SK-N-SH (cell line): Measurements from ENCODE around the gene KCNE2. TPM values are rescaled to one million over a fixed set of nuclear protein-coding genes. Genes with fewer than 3 reads are reported as not detected.

Source experiments
- CTCF ChIA-PET: fragments of 300-600, 350-600 bp; formaldehyde crosslinking; extraction: SDS; loops from one replicate; lab custom pipeline; 2021; lab: Yijun Ruan, JAX
- POLR2A ChIA-PET: fragments of 350-600 bp; sonication (Branson Sonifier 250); formaldehyde crosslinking; extraction: SDS; loops from one replicate; lab custom pipeline; 2020; ENCODE audit warnings: antibody characterized with exemption, inconsistent platforms; lab: Yijun Ruan, JAX
- DNase-seq: peaks from one replicate; pipeline ENCODE4 v3.0.0; 2012
- H2AFZ ChIP-seq: fragments of 200-600 bp; sonication (generic); 2 replicates; pipeline ENCODE4 v1.8.1; 2016; ENCODE audit warnings: antibody characterized with exemption, mild to moderate bottlenecking, low read depth
- H3F3A ChIP-seq: fragments of 200-600 bp; sonication (generic); replicated peaks from 2 replicates; pipeline ENCODE3; 2016; ENCODE audit warnings: antibody characterized with exemption, mild to moderate bottlenecking; ENCODE audit not compliant: insufficient read depth
- H3K27ac ChIP-seq, 2 experiments: fragments of 200-500 bp in 1 of 2; fragments of 200-600 bp in 1 of 2; sonication (Bioruptor generic) in 1 of 2; sonication (generic), shearing (Covaris generic) in 1 of 2; 2 replicates each; pipeline versions ENCODE4 v1.5.1 to v1.6.1; 2014 to 2016; ENCODE audit warnings: low read depth in 2 of 2, inconsistent platforms in 1 of 2, low read length in 1 of 2, mild to moderate bottlenecking in 1 of 2, mixed read lengths in 1 of 2
- H3K27me3 ChIP-seq: fragments of 200-600 bp; sonication (generic), shearing (Covaris generic); 2 replicates; pipeline ENCODE4 v1.6.1; 2016; ENCODE audit warnings: mixed run types; ENCODE audit not compliant: insufficient read depth
- H3K36me3 ChIP-seq, 2 experiments: fragments of 200-500 bp in 1 of 2; fragments of 200-600 bp in 1 of 2; sonication (Bioruptor generic) in 1 of 2; sonication (generic) in 1 of 2; replicated peaks in 1 of 2; 2 replicates each; pipeline versions ENCODE3 to v1.5.1; 2014 to 2016; ENCODE audit warnings: low read length in 1 of 2, mild to moderate bottlenecking in 1 of 2; ENCODE audit not compliant: insufficient read depth in 2 of 2, control insufficient read depth in 1 of 2
- H3K4me1 ChIP-seq, 2 experiments: fragments of 200-500 bp in 1 of 2; fragments of 200-600 bp in 1 of 2; sonication (Bioruptor generic) in 1 of 2; sonication (generic), shearing (Covaris generic) in 1 of 2; 2 replicates each; pipeline versions ENCODE4 v1.5.1 to v1.6.1; 2014 to 2016; ENCODE audit warnings: low read depth in 1 of 2, low read length in 1 of 2, mixed run types in 1 of 2; ENCODE audit not compliant: insufficient read depth in 2 of 2, control insufficient read depth in 1 of 2
- H3K4me2 ChIP-seq: fragments of 200-600 bp; sonication (generic), shearing (Covaris generic); 2 replicates; pipeline ENCODE4 v1.6.1; 2017; ENCODE audit warnings: mixed run types
- H3K4me3 ChIP-seq, 2 experiments: fragments of 200-500 bp in 1 of 2; fragments of 200-600 bp in 1 of 2; sonication (Bioruptor generic) in 1 of 2; sonication (generic), shearing (Covaris generic) in 1 of 2; 2 replicates each; pipeline versions ENCODE4 v1.5.1 to v1.8.1; 2014 to 2016; ENCODE audit warnings: low read depth in 2 of 2, inconsistent platforms in 1 of 2, low read length in 1 of 2, mild to moderate bottlenecking in 1 of 2, mixed read lengths in 1 of 2, moderate library complexity in 1 of 2
- H3K79me2 ChIP-seq: fragments of 200-600 bp; sonication (generic); 2 replicates; pipeline ENCODE4 v1.8.1; 2017; ENCODE audit warnings: mild to moderate bottlenecking; ENCODE audit not compliant: insufficient read depth
- H3K9ac ChIP-seq: fragments of 200-600 bp; sonication (generic); 2 replicates; pipeline ENCODE4 v1.6.1; 2017; ENCODE audit warnings: mixed run types
- H3K9me2 ChIP-seq: fragments of 200-600 bp; sonication (generic); 2 replicates; pipeline ENCODE4 v1.6.1; 2017; ENCODE audit warnings: mixed run types
- H3K9me3 ChIP-seq: fragments of 200-600 bp; sonication (generic); 2 replicates; pipeline ENCODE4 v1.6.1; 2017; ENCODE audit warnings: mixed run types, mild to moderate bottlenecking, moderate library complexity
- H4K20me1 ChIP-seq: fragments of 200-600 bp; sonication (generic); 2 replicates; pipeline ENCODE4 v1.6.1; 2017; ENCODE audit warnings: mild to moderate bottlenecking, mixed run types; ENCODE audit not compliant: insufficient read depth
- CTCF ChIP-seq: fragments of 200-600 bp; sonication (generic); IDR thresholded peaks from 2 replicates; pipeline ENCODE4 v1.6.1; 2017; ENCODE audit warnings: antibody characterized with exemption, mild to moderate bottlenecking, moderate library complexity
- EZH2phosphoT487 ChIP-seq: fragments of 200-600 bp; sonication (generic); IDR thresholded peaks from 2 replicates; pipeline ENCODE4 v1.6.1; 2017; ENCODE audit warnings: low read depth, mixed run types, mild to moderate bottlenecking, antibody characterized with exemption, moderate library complexity, borderline replicate concordance
- FOSL2 ChIP-seq: IDR thresholded peaks from 2 replicates; pipeline ENCODE4 v1.4.0; 2012; ENCODE audit warnings: low read depth, mild to moderate bottlenecking, moderate library complexity, borderline replicate concordance
- FOXJ3 ChIP-seq: sonication (generic); formaldehyde crosslinking; IDR thresholded peaks from 2 replicates; pipeline ENCODE4 v1.5.1; 2020; ENCODE audit warnings: mild to moderate bottlenecking, missing genetic modification reagents
- GATA2 ChIP-seq: sonication (generic); formaldehyde crosslinking; IDR thresholded peaks from 2 replicates; pipeline ENCODE4 v1.5.0; 2020; ENCODE audit warnings: mild to moderate bottlenecking, missing genetic modification reagents
- IRF3 ChIP-seq: fragments of 150-350 bp; IDR thresholded peaks from 2 replicates; pipeline ENCODE4 v1.6.1; 2016; ENCODE audit warnings: mild to moderate bottlenecking, low read depth, low read length
- JUND ChIP-seq: IDR thresholded peaks from 2 replicates; pipeline ENCODE4 v1.4.0; 2012
- MAX ChIP-seq: IDR thresholded peaks from 2 replicates; pipeline ENCODE4 v1.4.0; 2012; ENCODE audit warnings: low read depth
- MXI1 ChIP-seq: IDR thresholded peaks from 2 replicates; pipeline ENCODE4 v1.6.1; 2012; ENCODE audit warnings: mild to moderate bottlenecking, low read depth, low read length, improper control_type of control experiment
- NFIC ChIP-seq: IDR thresholded peaks from 2 replicates; pipeline ENCODE4 v1.4.0; 2012; ENCODE audit warnings: borderline replicate concordance
- NRF1 ChIP-seq: IDR thresholded peaks from 2 replicates; pipeline ENCODE4 v1.6.1; 2012; ENCODE audit warnings: low read depth, mild to moderate bottlenecking, low read length
- RAD21 ChIP-seq: IDR thresholded peaks from 2 replicates; pipeline ENCODE4 v1.6.1; 2012; ENCODE audit warnings: mild to moderate bottlenecking, low read length
- SMC3 ChIP-seq: IDR thresholded peaks from 2 replicates; pipeline ENCODE4 v1.6.1; 2012; ENCODE audit warnings: low read depth, low read length, improper control_type of control experiment
- USF1 ChIP-seq: IDR thresholded peaks from 2 replicates; pipeline ENCODE4 v1.4.0; 2012; ENCODE audit warnings: low read depth, borderline replicate concordance
- YY1 ChIP-seq: IDR thresholded peaks from 2 replicates; pipeline ENCODE4 v1.4.0; 2012; ENCODE audit warnings: low read depth, mild to moderate bottlenecking
- WGBS: methylation state at CpG from one replicate; pipeline ENCODE4 v1.1.6; 2017; ENCODE audit warnings: low lambda C conversion rate; 5-methylcytosine and 5-hydroxymethylcytosine counted together
- polyA plus RNA-seq, 3 experiments: library from polyadenylated mRNA; depleted of rRNA; stranded (reverse); fragments of >200 nt; gene quantifications; 2 replicates each; pipeline ENCODE4 v1.2.3, GENCODE V29; 2012

Gene KCNE2
- 0.05 TPM in 1 of 2 replicates, not detected in the other for polyA plus RNA-seq (2012; rRNA removed)
- not detected in 2 replicates for polyA plus RNA-seq (2012; cell fraction: cytosol; rRNA removed)
- polyA plus RNA-seq (2012; cell fraction: nucleus; rRNA removed) = not detected in 2 replicates

GRCh38 chr21:34363733-34364132, at the start of gene KCNE2:
KCNE2 (plus strand) TSS chr21:34364006; CDS start chr21:34370479, 6,473 bp downstream.
- no peak within 1 kb of the TSS for H3K4me3 ChIP-seq
- H3K4me1 ChIP-seq = no peaks in the 10 kb centered on the region; a peak in 1 of 4 replicates
- peaks cover 5% of the 10 kb centered on the region; the same call in 1 of the 2 replicates for H3K27me3 ChIP-seq
- no peaks in the 10 kb centered on the region for H4K20me1 ChIP-seq
- H3K36me3 ChIP-seq = no peaks in the 10 kb centered on the region
- no peaks in the 10 kb centered on the region for H3F3A ChIP-seq
- 70% methylated on average over 3 of the region's 3 CpGs for WGBS
- H2AFZ ChIP-seq = no peak within 1 kb of the TSS
- no peak within 1 kb of the TSS for H3K4me2 ChIP-seq
- POLR2A ChIA-PET = no interaction called here
- H3K9me3 ChIP-seq = no peaks in the 10 kb centered on the region
- no peak within 1 kb of the TSS for H3K27ac ChIP-seq
- no peaks in the 10 kb centered on the region for H3K9me2 ChIP-seq
- DNase-seq = no peak
- no peak for TF ChIP-seq MAX
- no peak for TF ChIP-seq FOSL2
- TF ChIP-seq FOXJ3 (CRISPR knock-in tag) = no peak
- TF ChIP-seq RAD21 = no peak
- no peak for TF ChIP-seq NFIC
- TF ChIP-seq, all 33 proteins: peak for 0
- Histone ChIP-seq H3K79me2 (no peaks in the 10 kb centered on the region), H3K9ac (no peak within 1 kb of the TSS)
- CTCF ChIA-PET = interaction anchor here (0.8 to 3.3 kb wide), 2 partner anchors 239 to 267 kb away, joined by 3 to 31 read pairs; no protein-coding TSS in a partner anchor

GRCh38 chr21:34319585-34319984, 44.2 kb upstream of the KCNE2 start:
- Histone ChIP-seq H3K36me3 (no peaks in the 10 kb centered on the region), H3K79me2 (no peaks in the 10 kb centered on the region), H3K9ac (no peak overlapping the region), H3K9me3 (no peaks in the 10 kb centered on the region), H3K4me2 (no peak overlapping the region), H3K9me2 (no peaks in the 10 kb centered on the region), H3K4me1 (no peaks in the 10 kb centered on the region), H3F3A (no peaks in the 10 kb centered on the region), H3K27me3 (peaks cover 28% of the 10 kb centered on the region; the same call in 1 of the 2 replicates), H3K27ac (no peak overlapping the region), H2AFZ (no peak overlapping the region), H3K4me3 (no peak overlapping the region), H4K20me1 (no peaks in the 10 kb centered on the region)
- ChIA-PET CTCF (interaction anchor here (0.6 to 0.9 kb wide), 2 partner anchors 28 to 32 kb away, joined by 3 read pairs; no protein-coding TSS in a partner anchor), POLR2A (no interaction called here)
- WGBS = 27% methylated on average over 3 of the region's 3 CpGs
- TF ChIP-seq MAX (no peak), MXI1 (no peak)
- DNase-seq = no peak

- TF ChIP-seq EZH2phosphoT487 (no peak), SMC3 (no peak), CTCF (no peak), YY1 (no peak), NRF1 (no peak), RAD21 (no peak), JUND (no peak), IRF3 (no peak), GATA2 (CRISPR knock-in tag) (no peak), USF1 (no peak)
- H3K4me3 ChIP-seq = no peak overlapping the region
- no peak overlapping the region for H3K4me2 ChIP-seq
- CTCF ChIA-PET = no interaction called here
- H3K9ac ChIP-seq = no peak overlapping the region
- no peaks in the 10 kb centered on the region for H3K4me1 ChIP-seq
- no peaks in the 10 kb centered on the region for H3K9me3 ChIP-seq
- WGBS = 64% methylated on average over 4 of the region's 4 CpGs
- no peaks in the 10 kb centered on the region for H3K36me3 ChIP-seq
- no peak overlapping the region for H3K27ac ChIP-seq
- no peak overlapping the region for H2AFZ ChIP-seq
- peaks cover 28% of the 10 kb centered on the region; the same call in 1 of the 2 replicates for H3K27me3 ChIP-seq
- POLR2A ChIA-PET = no interaction called here
- no peaks in the 10 kb centered on the region for H3K79me2 ChIP-seq
- DNase-seq = no peak
- no peaks in the 10 kb centered on the region for H4K20me1 ChIP-seq
- H3K9me2 ChIP-seq = no peaks in the 10 kb centered on the region
- H3F3A ChIP-seq = no peaks in the 10 kb centered on the region
These were observed 43.8 kb upstream of the KCNE2 start for GRCh38 chr21:34320011-34320410.
